GM18951 (cell line): Measurements from ENCODE around the gene C19orf18.
A peak's percentile ranks its signal among the peaks of the same experiment; 100 is the strongest.
"Not testable (repeated sequence)": the region's sequence is repeated elsewhere in the genome, so short reads cannot be mapped to it uniquely, and the experiment has no call there.

Experiments
- POLR2A ChIP-seq: IDR thresholded peaks from 4 replicates; pipeline ENCODE4 v1.6.1; 2011; ENCODE audit warnings: mild to moderate bottlenecking; ENCODE audit not compliant: insufficient read length, insufficient read depth; ENCODE audit errors: extremely low read depth
- in situ Hi-C: fragments of 300-500 bp; cut with MboI; formaldehyde crosslinking; loops from one replicate; pipeline ENCODE4 v1.12.0; 2022; ENCODE audit warnings: low sequenced_read_pairs, mixed read lengths, inconsistent platforms; ENCODE audit not compliant: unreplicated experiment

The C19orf18 gene

GRCh38 chr19:57974434-57974833 lies at the start of gene C19orf18:
C19orf18 (minus strand) TSS chr19:57974534; CDS start chr19:57974432, 102 bp downstream.
- TF ChIP-seq POLR2A, result no peak
- in situ Hi-C loops, result no loop called here

- in situ Hi-C loops, result no loop called here
- TF ChIP-seq POLR2A, result no peak
Observed at GRCh38 chr19:58022283-58022660, 47.9 kb upstream of the C19orf18 start.

GRCh38 chr19:58021541-58022282 lies 47.4 kb upstream of the C19orf18 start:
- in situ Hi-C loops, result no loop called here

GRCh38 chr19:58020129-58020528 lies 45.8 kb upstream of the C19orf18 start:
- in situ Hi-C loops, result no loop called here

More at GRCh38 chr19:58021541-58022282, 47.4 kb upstream of the C19orf18 start:
- TF ChIP-seq POLR2A, result no peak

GRCh38 chr19:58014141-58014540 lies 39.8 kb upstream of the C19orf18 start:
- TF ChIP-seq POLR2A, result no peak
- in situ Hi-C loops, result no loop called here

More at GRCh38 chr19:58020129-58020528, 45.8 kb upstream of the C19orf18 start:
- TF ChIP-seq POLR2A, result no peak

- in situ Hi-C loops, result no loop called here
- no peak for TF ChIP-seq POLR2A
Observed at GRCh38 chr19:58010507-58010906, 36.2 kb upstream of the C19orf18 start.

- in situ Hi-C loops, result no loop called here
- TF ChIP-seq POLR2A, result no peak
Observed at GRCh38 chr19:58009666-58010301, 35.5 kb upstream of the C19orf18 start.

GRCh38 chr19:58009301-58009665 lies 34.9 kb upstream of the C19orf18 start:
- in situ Hi-C loops, result no loop called here
- no peak for TF ChIP-seq POLR2A

GRCh38 chr19:58008877-58009276 lies 34.5 kb upstream of the C19orf18 start:
- in situ Hi-C loops, result not testable (repeated sequence)

- no peak for TF ChIP-seq POLR2A
- in situ Hi-C loops, result no loop called here
Observed at GRCh38 chr19:58007285-58007684, 33.0 kb upstream of the C19orf18 start.

GRCh38 chr19:58003174-58003828 lies 29.0 kb upstream of the C19orf18 start:
- in situ Hi-C loops, result no loop called here
- TF ChIP-seq POLR2A, result no peak

- peak; percentile 79 for TF ChIP-seq POLR2A
- in situ Hi-C loops, result no loop called here
Observed at GRCh38 chr19:58002384-58003173, 28.2 kb upstream of the C19orf18 start, which contains the start of gene ZNF606. ZNF606 (minus strand) TSS chr19:58002820; CDS start chr19:58001319, 1,501 bp downstream.

GRCh38 chr19:58001895-58002369 lies 27.6 kb upstream of the C19orf18 start:
- in situ Hi-C loops, result no loop called here
- no peak for TF ChIP-seq POLR2A
